ENCODE results near the gene KRT26.

DNA sequence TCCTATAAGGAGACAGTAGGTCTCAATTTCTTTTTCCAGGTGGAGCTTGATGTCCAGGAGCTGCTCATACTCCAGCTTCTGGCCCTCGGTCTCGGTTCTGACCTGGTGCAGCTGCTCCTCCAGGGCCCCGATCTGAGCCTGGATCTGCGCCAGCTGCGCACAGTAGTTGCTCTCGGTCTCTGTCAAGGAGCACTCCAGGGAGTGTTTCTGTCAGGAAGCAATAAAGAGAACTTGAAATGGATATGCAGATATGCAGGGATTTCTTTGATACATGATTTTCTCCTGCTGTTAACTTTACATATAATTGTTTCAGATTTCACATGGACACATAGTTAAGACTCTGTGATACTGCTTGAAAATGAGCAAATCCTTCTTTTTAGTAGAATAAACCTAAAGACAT is 21.6 kb downstream of the KRT26 start:
- no peak for TF ChIP-seq CTCF (IDR thresholded peaks at IDR 0.05; ENCODE audit: low read length)
- TF ChIP-seq EZH2phosphoT487 (IDR thresholded peaks at IDR 0.05; ENCODE audit: low read length) = no peak
